ENCODE measurements around the gene TMEM97. TPM values are rescaled to one million over a fixed set of nuclear protein-coding genes. Genes with fewer than 3 reads are reported as not detected.
A peak's percentile ranks its signal among the peaks of the same experiment; 100 is the strongest.

TMEM97 gene
- total and polyA plus RNA-seq, 9 of the 15 experiments (the other 6 are each of a cell fraction or from before 2014, with no cell fraction given), result 34.6 to 121 (median 76.0) TPM

DNA sequence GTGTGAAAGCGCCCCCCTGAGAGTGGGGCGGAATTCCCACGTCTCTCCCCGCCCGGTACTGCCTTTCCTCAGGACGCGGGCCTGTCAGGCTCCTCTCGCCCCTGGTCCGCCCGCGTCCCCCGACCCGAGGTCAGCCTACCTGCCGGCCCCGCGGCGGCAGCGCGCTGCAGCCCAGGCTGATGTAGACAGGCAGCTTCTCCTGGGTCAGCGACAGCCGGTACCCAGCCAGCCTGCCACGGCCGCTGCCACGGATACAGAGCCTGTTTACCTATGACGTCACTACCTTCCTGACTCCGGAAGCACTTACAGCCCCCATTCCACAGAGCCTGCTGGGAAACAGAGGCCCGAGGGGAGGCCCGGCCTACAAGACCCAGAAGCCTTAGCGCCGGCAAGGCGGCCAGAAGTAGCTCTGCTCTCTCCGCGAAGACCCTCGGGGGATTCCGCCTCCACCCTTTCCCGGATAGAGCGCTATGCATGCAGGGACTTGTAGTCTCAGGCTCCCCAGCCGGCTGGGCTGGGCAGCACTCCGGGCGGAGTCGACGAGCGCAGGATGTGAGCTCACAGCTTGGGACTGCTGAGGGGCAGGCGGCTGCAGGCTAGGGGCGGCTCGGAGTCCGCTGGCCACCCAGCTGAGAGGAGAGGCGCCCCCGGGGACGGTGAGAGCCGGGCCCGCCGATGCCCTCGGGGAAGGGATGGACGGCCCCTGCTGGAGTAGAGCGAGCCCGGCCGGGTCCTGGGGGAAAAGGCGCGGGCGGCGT is 16.4 kb downstream of the TMEM97 start, which contains the start of the genes IFT20 and TNFAIP1 (continued):
- TF ChIP-seq, protein P1, sequence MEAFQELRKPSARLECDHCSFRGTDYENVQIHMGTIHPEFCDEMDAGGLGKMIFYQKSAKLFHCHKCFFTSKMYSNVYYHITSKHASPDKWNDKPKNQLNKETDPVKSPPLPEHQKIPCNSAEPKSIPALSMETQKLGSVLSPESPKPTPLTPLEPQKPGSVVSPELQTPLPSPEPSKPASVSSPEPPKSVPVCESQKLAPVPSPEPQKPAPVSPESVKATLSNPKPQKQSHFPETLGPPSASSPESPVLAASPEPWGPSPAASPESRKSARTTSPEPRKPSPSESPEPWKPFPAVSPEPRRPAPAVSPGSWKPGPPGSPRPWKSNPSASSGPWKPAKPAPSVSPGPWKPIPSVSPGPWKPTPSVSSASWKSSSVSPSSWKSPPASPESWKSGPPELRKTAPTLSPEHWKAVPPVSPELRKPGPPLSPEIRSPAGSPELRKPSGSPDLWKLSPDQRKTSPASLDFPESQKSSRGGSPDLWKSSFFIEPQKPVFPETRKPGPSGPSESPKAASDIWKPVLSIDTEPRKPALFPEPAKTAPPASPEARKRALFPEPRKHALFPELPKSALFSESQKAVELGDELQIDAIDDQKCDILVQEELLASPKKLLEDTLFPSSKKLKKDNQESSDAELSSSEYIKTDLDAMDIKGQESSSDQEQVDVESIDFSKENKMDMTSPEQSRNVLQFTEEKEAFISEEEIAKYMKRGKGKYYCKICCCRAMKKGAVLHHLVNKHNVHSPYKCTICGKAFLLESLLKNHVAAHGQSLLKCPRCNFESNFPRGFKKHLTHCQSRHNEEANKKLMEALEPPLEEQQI (IDR thresholded peaks at IDR 0.05), result no peak
- TF ChIP-seq GABPB1 (CRISPR knock-in tag; IDR thresholded peaks at IDR 0.05) (peak; percentile 99), HNRNPK (IDR thresholded peaks at IDR 0.05; ENCODE audit: low read depth, low read length, poor library complexity, severe bottlenecking) (no peak), ZNF57 (CRISPR knock-in tag; IDR thresholded peaks at IDR 0.05) (no peak), FOXJ2 (tag; IDR thresholded peaks at IDR 0.05) (peak; percentile 99), EGR1 (conservative IDR thresholded peaks at IDR 0.05) (peak; percentile 91), ZBTB1 (CRISPR knock-in tag; IDR thresholded peaks at IDR 0.05; ENCODE audit: borderline replicate concordance, low read depth) (no peak), ATF7 (IDR thresholded peaks at IDR 0.05) (peak; percentile 100), HNRNPL (IDR thresholded peaks at IDR 0.05; ENCODE audit: low read depth, low read length) (no peak), FOXP1 (CRISPR knock-in tag; IDR thresholded peaks at IDR 0.05) (peak; percentile 74), KAT7 (CRISPR knock-in tag; IDR thresholded peaks at IDR 0.05; ENCODE audit: borderline replicate concordance) (no peak), ZNF146 (CRISPR knock-in tag; IDR thresholded peaks at IDR 0.05; ENCODE audit: unreplicated experiment) (no peak)
- TF ChIP-seq, protein P2, sequence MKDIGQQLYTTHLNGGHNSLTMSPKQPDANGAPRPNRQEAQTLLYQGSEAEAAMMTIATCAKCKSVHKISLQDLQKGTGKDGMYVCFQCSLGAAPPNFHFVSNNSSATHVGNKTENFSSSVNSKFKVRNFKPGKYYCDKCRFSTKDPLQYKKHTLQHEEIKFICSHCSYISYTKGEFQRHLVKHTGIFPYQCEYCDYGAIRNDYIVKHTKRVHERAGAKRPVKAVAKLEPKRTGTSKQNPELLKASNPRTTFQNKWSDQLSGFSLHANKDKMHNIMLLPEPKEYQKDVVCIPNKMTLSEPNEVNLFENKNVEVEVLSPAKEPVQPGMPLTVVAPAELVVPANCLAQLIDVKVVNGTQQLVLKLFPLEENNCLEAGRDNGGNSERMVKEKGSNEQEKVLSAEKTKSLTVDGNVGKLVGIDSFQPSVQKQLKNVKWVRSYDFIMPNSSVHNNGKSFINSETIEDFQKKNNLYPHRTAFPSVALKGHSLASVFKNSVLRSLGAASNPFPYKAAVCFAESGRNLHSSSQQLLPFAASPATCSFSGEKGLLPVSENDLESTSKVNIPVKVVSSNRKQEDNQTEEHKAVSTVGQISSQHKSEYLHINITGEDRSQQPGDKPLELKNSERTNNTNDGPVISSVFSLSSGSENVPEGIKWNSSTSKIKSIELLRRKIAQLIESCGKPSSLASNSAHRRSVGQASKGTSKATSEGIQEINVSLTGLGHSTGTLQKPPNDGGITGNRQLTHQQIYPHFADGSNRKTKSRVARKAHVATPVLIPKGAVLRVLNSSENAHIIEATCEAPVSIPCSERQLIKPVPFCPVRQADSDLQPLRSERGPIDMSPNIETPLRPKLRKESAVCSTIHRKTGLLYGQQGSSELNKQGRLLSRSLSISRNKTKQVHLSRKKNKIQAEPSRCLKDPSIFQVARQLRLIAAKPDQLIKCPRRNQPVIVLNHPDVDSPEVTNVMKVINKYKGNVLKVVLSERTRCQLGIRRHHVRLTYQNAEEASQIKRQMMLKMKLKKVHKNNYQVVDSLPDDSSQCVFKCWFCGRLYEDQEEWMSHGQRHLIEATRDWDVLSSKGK (CRISPR knock-in tag; IDR thresholded peaks at IDR 0.05), result no peak
- TF ChIP-seq, protein P3, sequence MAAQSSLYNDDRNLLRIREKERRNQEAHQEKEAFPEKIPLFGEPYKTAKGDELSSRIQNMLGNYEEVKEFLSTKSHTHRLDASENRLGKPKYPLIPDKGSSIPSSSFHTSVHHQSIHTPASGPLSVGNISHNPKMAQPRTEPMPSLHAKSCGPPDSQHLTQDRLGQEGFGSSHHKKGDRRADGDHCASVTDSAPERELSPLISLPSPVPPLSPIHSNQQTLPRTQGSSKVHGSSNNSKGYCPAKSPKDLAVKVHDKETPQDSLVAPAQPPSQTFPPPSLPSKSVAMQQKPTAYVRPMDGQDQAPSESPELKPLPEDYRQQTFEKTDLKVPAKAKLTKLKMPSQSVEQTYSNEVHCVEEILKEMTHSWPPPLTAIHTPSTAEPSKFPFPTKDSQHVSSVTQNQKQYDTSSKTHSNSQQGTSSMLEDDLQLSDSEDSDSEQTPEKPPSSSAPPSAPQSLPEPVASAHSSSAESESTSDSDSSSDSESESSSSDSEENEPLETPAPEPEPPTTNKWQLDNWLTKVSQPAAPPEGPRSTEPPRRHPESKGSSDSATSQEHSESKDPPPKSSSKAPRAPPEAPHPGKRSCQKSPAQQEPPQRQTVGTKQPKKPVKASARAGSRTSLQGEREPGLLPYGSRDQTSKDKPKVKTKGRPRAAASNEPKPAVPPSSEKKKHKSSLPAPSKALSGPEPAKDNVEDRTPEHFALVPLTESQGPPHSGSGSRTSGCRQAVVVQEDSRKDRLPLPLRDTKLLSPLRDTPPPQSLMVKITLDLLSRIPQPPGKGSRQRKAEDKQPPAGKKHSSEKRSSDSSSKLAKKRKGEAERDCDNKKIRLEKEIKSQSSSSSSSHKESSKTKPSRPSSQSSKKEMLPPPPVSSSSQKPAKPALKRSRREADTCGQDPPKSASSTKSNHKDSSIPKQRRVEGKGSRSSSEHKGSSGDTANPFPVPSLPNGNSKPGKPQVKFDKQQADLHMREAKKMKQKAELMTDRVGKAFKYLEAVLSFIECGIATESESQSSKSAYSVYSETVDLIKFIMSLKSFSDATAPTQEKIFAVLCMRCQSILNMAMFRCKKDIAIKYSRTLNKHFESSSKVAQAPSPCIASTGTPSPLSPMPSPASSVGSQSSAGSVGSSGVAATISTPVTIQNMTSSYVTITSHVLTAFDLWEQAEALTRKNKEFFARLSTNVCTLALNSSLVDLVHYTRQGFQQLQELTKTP (IDR thresholded peaks at IDR 0.05; ENCODE audit: low read depth in 1 of 2, partially characterized antibody in 2 of 2), result peak in 1 of 2 experiments; percentile 97
- TF ChIP-seq, protein P4, sequence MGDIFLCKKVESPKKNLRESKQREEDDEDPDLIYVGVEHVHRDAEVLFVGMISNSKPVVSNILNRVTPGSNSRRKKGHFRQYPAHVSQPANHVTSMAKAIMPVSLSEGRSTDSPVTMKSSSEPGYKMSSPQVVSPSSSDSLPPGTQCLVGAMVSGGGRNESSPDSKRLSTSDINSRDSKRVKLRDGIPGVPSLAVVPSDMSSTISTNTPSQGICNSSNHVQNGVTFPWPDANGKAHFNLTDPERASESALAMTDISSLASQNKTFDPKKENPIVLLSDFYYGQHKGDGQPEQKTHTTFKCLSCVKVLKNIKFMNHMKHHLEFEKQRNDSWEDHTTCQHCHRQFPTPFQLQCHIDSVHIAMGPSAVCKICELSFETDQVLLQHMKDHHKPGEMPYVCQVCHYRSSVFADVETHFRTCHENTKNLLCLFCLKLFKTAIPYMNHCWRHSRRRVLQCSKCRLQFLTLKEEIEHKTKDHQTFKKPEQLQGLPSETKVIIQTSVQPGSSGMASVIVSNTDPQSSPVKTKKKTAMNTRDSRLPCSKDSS (IDR thresholded peaks at IDR 0.05; ENCODE audit: low read depth, partially characterized antibody), result no peak

Data from K562 (cell line).